HepG2 (cell line): ENCODE data around the gene UBTF. TPM values are rescaled to one million over a fixed set of nuclear protein-coding genes. Genes with fewer than 3 reads are reported as not detected.

ENCODE experiments used
- ATAC-seq: fragments of 200-7000 bp; cut with Tn5 transposase; 3 replicates; pipeline ENCODE4 v1.9.1; 2020; ENCODE audit warnings: mild to moderate bottlenecking, moderate library complexity
- BruUV-seq: library from RNA; stranded (reverse); fragments of 400-500 nt; replicated peaks from 2 replicates; lab custom pipeline; 2021; lab: Mats Ljungman, UMichigan
- CTCF ChIA-PET: fragments of 300-600 bp; formaldehyde crosslinking; extraction: SDS; loops from one replicate; lab custom pipeline; 2021; ENCODE audit warnings: low total read pairs, inconsistent platforms, low intra/inter-chr PET ratio; lab: Yijun Ruan, JAX
- POLR2A ChIA-PET: fragments of 350-600 bp; sonication (Branson Sonifier 250); formaldehyde crosslinking; loops from one replicate; lab custom pipeline; 2020; ENCODE audit warnings: antibody characterized with exemption, inconsistent platforms; lab: Yijun Ruan, JAX
- DNase-seq: peaks from one replicate; pipeline ENCODE4 v3.0.0-alpha.2; 2015; ENCODE audit warnings: low spot score
- FAIRE-seq: peaks from 3 replicates; lab custom pipeline; 2011; peaks lifted over from hg19 to GRCh38; lab: Jason Lieb, UNC
- H2AFZ ChIP-seq: one replicate; pipeline ENCODE4 v1.6.1; 2011; ENCODE audit warnings: low read length, inconsistent platforms
- H3K27ac ChIP-seq: fragments of 300-600 bp; 3 replicates; pipeline ENCODE4 v1.8.0; 2011; ENCODE audit warnings: mixed run types, mild to moderate bottlenecking, mixed read lengths, low read length, inconsistent platforms; ENCODE audit not compliant: insufficient read depth; ENCODE audit errors: extremely low read length
- H3K27me3 ChIP-seq, 2 experiments: fragments of 200-600 bp in 1 of 2; 2 replicates in 1 of 2; 3 replicates in 1 of 2; pipeline versions ENCODE4 v1.6.0 to v1.8.0; 2011; ENCODE audit warnings: low read length in 2 of 2, mild to moderate bottlenecking in 2 of 2, moderate library complexity in 2 of 2, inconsistent platforms in 1 of 2; ENCODE audit not compliant: insufficient read depth in 2 of 2, control insufficient read depth in 1 of 2
- H3K36me3 ChIP-seq, 2 experiments: fragments of 200-600 bp in 1 of 2; replicated peaks in 1 of 2; 2 replicates in 1 of 2; 3 replicates in 1 of 2; pipeline versions ENCODE4 v1.5.1 to v1.8.0; 2011; ENCODE audit warnings: low read length in 2 of 2, inconsistent platforms in 1 of 2; ENCODE audit not compliant: insufficient read depth in 2 of 2, control insufficient read depth in 1 of 2
- H3K4me1 ChIP-seq: 2 replicates; pipeline ENCODE4 v1.5.1; 2012; ENCODE audit warnings: low read length, inconsistent platforms; ENCODE audit not compliant: insufficient read depth
- H3K4me2 ChIP-seq: 2 replicates; pipeline ENCODE4 v1.6.0; 2011; ENCODE audit warnings: low read depth, low read length, inconsistent platforms
- H3K4me3 ChIP-seq, 3 experiments: fragments of 200-600 bp in 1 of 3; sonication (generic), shearing (Covaris generic) in 1 of 3; replicated peaks in 1 of 3; 2 replicates each; pipeline ENCODE4 v1.5.1; 2011 to 2016; ENCODE audit warnings: low read length in 3 of 3, inconsistent platforms in 2 of 3, low read depth in 2 of 3, mild to moderate bottlenecking in 2 of 3, control low read depth in 1 of 3, mixed read lengths in 1 of 3; ENCODE audit not compliant: insufficient read depth in 1 of 3
- H3K79me2 ChIP-seq: one replicate; pipeline ENCODE4 v1.6.1; 2011; ENCODE audit warnings: low read length, inconsistent platforms; ENCODE audit not compliant: insufficient read depth
- H3K9ac ChIP-seq: 2 replicates; pipeline ENCODE4 v1.6.0; 2011; ENCODE audit warnings: mild to moderate bottlenecking, low read depth, low read length, inconsistent platforms; ENCODE audit not compliant: insufficient read depth
- H3K9me3 ChIP-seq: 2 replicates; pipeline ENCODE4 v1.5.1; 2012; ENCODE audit warnings: mild to moderate bottlenecking, low read length
- H4K20me1 ChIP-seq: 2 replicates; pipeline ENCODE4 v1.6.0; 2011; ENCODE audit warnings: inconsistent platforms, mild to moderate bottlenecking, low read length, moderate library complexity; ENCODE audit not compliant: insufficient read depth
- POGK ChIP-seq: sonication (generic); formaldehyde crosslinking; conservative IDR thresholded peaks from 2 replicates; pipeline ENCODE4 v1.8.0; 2022; ENCODE audit warnings: mild to moderate bottlenecking, moderate library complexity, missing genetic modification reagents
- SRSF4 ChIP-seq: fragments of 200-400 bp; formaldehyde crosslinking; IDR thresholded peaks from one replicate; pipeline ENCODE4 v1.6.1; 2018; ENCODE audit warnings: mild to moderate bottlenecking, low read depth, low read length, moderate library complexity; ENCODE audit not compliant: poor library complexity, severe bottlenecking
- WGBS: methylation state at CpG from one replicate; pipeline ENCODE4 v1.1.6; 2017; ENCODE audit warnings: low lambda C conversion rate; 5-methylcytosine and 5-hydroxymethylcytosine counted together
- in situ Hi-C: cut with HindIII; loops from 2 replicates; pipeline ENCODE4 v1.10.0; 2017; ENCODE audit warnings: low pct_unique_long_range_greater_than_20kb; ENCODE audit not compliant: extremely low pct_ligation_motif_present
- intact Hi-C: fragments of 100-400 bp; cut with micrococcal nuclease; formaldehyde crosslinking; loops from one replicate; pipeline ENCODE4 v1.10.0; 2022; ENCODE audit not compliant: unreplicated experiment
- polyA plus RNA-seq, 8 experiments: library from polyadenylated mRNA; depleted of rRNA in 3 of 8; stranded (reverse) in 7 of 8; unstranded in 1 of 8; fragments of >200 nt; fragmentation: Illumina TruSeq in 4 of 8; extraction: Trizol in 4 of 8; gene quantifications; 2 replicates each; pipeline versions ENCODE4 v1.2.1 to v1.2.3, GENCODE V29; 2011 to 2016; ENCODE audit warnings: low read depth in 4 of 8, missing spikeins in 1 of 8, mixed read lengths in 1 of 8; ENCODE audit not compliant: insufficient read depth in 1 of 8
- total RNA-seq, 5 experiments: library from RNA; depleted of rRNA; stranded (reverse); fragments of >200 nt; fragmentation: Illumina TruSeq; extraction: Trizol; gene quantifications; 2 replicates each; pipeline ENCODE4 v1.2.3, GENCODE V29; 2016; ENCODE audit warnings: low read depth in 1 of 5
- TF ChIP-seq, protein P1 (sequence below): sonication (generic); formaldehyde crosslinking; IDR thresholded peaks from 2 replicates; pipeline ENCODE4 v1.5.0; 2020; ENCODE audit warnings: mild to moderate bottlenecking, missing genetic modification reagents, borderline replicate concordance

Gene UBTF
- total and polyA plus RNA-seq, 2 of the 13 experiments (the other 11 are each of a cell fraction or from before 2014, with no cell fraction given): 15.2 to 60.9 TPM

- no peak overlapping the region for H3K4me3 ChIP-seq
- H4K20me1 ChIP-seq: no peaks in the 10 kb centered on the region
- intact Hi-C loops (loop anchor here (5.0 kb wide), 1 partner anchor 123 kb away; no protein-coding TSS in a partner anchor), in situ Hi-C loops (no loop called here)
- ChIA-PET CTCF (interaction anchor here (1.3 to 1.9 kb wide), 2 partner anchors 13 to 146 kb away, joined by 5 to 13 read pairs; no protein-coding TSS in a partner anchor), POLR2A (interaction anchor here (0.6 to 0.9 kb wide), 2 partner anchors 15 to 19 kb away, joined by 3 to 8 read pairs; no protein-coding TSS in a partner anchor)
- H3K36me3 ChIP-seq: peaks cover 12 to 22% of the 10 kb centered on the region in 2 experiments
- no peak for TF ChIP-seq SRSF4
- no peak for TF ChIP-seq POGK (CRISPR knock-in tag)
- TF ChIP-seq, protein P1, sequence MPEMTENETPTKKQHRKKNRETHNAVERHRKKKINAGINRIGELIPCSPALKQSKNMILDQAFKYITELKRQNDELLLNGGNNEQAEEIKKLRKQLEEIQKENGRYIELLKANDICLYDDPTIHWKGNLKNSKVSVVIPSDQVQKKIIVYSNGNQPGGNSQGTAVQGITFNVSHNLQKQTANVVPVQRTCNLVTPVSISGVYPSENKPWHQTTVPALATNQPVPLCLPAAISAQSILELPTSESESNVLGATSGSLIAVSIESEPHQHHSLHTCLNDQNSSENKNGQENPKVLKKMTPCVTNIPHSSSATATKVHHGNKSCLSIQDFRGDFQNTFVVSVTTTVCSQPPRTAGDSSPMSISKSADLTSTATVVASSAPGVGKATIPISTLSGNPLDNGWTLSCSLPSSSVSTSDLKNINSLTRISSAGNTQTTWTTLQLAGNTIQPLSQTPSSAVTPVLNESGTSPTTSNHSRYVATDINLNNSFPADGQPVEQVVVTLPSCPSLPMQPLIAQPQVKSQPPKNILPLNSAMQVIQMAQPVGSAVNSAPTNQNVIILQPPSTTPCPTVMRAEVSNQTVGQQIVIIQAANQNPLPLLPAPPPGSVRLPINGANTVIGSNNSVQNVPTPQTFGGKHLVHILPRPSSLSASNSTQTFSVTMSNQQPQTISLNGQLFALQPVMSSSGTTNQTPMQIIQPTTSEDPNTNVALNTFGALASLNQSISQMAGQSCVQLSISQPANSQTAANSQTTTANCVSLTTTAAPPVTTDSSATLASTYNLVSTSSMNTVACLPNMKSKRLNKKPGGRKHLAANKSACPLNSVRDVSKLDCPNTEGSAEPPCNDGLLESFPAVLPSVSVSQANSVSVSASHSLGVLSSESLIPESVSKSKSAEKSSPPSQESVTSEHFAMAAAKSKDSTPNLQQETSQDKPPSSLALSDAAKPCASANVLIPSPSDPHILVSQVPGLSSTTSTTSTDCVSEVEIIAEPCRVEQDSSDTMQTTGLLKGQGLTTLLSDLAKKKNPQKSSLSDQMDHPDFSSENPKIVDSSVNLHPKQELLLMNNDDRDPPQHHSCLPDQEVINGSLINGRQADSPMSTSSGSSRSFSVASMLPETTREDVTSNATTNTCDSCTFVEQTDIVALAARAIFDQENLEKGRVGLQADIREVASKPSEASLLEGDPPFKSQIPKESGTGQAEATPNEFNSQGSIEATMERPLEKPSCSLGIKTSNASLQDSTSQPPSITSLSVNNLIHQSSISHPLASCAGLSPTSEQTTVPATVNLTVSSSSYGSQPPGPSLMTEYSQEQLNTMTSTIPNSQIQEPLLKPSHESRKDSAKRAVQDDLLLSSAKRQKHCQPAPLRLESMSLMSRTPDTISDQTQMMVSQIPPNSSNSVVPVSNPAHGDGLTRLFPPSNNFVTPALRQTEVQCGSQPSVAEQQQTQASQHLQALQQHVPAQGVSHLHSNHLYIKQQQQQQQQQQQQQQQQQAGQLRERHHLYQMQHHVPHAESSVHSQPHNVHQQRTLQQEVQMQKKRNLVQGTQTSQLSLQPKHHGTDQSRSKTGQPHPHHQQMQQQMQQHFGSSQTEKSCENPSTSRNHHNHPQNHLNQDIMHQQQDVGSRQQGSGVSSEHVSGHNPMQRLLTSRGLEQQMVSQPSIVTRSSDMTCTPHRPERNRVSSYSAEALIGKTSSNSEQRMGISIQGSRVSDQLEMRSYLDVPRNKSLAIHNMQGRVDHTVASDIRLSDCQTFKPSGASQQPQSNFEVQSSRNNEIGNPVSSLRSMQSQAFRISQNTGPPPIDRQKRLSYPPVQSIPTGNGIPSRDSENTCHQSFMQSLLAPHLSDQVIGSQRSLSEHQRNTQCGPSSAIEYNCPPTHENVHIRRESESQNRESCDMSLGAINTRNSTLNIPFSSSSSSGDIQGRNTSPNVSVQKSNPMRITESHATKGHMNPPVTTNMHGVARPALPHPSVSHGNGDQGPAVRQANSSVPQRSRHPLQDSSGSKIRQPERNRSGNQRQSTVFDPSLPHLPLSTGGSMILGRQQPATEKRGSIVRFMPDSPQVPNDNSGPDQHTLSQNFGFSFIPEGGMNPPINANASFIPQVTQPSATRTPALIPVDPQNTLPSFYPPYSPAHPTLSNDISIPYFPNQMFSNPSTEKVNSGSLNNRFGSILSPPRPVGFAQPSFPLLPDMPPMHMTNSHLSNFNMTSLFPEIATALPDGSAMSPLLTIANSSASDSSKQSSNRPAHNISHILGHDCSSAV (CRISPR knock-in tag): no peak
- H3K4me1 ChIP-seq: peaks cover 27% of the 10 kb centered on the region
- FAIRE-seq: peak; percentile 46
- BruUV-seq: no TSS peak
- H3K9ac ChIP-seq: no peak overlapping the region
- DNase-seq: no peak
- 86% methylated on average over 4 of the region's 5 CpGs for WGBS
- H2AFZ ChIP-seq: no peak overlapping the region
- ATAC-seq: no peak
- no peak overlapping the region for H3K4me2 ChIP-seq
- H3K9me3 ChIP-seq: no peaks in the 10 kb centered on the region
- H3K27me3 ChIP-seq: no peaks in the 10 kb centered on the region; a peak in 1 of 5 replicates
- no peaks in the 10 kb centered on the region for H3K79me2 ChIP-seq
- no peak overlapping the region for H3K27ac ChIP-seq
These were observed 15.0 kb downstream of the UBTF start for GRCh38 chr17:44204441-44204882.
